Measurements from ENCODE around the gene SH3PXD2A. TPM values are rescaled to one million over a fixed set of nuclear protein-coding genes. Genes with fewer than 3 reads are reported as not detected.
A peak's percentile ranks its signal among the peaks of the same experiment; 100 is the strongest.

Gene SH3PXD2A
- total RNA-seq, 1 donor from 2014 or later = 38.6 TPM

GRCh38 chr10:103843045-103843444 is 12.3 kb downstream of the SH3PXD2A start:
- peaks cover 4% of the 10 kb centered on the region for H3K36me3 Mint-ChIP-seq
- H3K4me3 Mint-ChIP-seq = no peak overlapping the region
- no peak for TF ChIP-seq CTCF (conservative IDR thresholded peaks at IDR 0.05)
- peaks cover 4% of the 10 kb centered on the region for H3K27me3 Mint-ChIP-seq
- H3K27ac Mint-ChIP-seq = no peak overlapping the region
- no peak for DNase-seq (ENCODE audit: extremely low spot score, unreplicated experiment)
- no peaks in the 10 kb centered on the region for H3K9me3 Mint-ChIP-seq
- H3K4me1 Mint-ChIP-seq (ENCODE audit: unreplicated experiment) = peaks cover 50% of the 10 kb centered on the region

- no peak for DNase-seq (ENCODE audit: extremely low spot score, unreplicated experiment)
- TF ChIP-seq CTCF (conservative IDR thresholded peaks at IDR 0.05) = no peak
- Mint-ChIP-seq H3K27ac (no peak overlapping the region), H3K27me3 (peaks cover 4% of the 10 kb centered on the region), H3K36me3 (peaks cover 4% of the 10 kb centered on the region), H3K9me3 (no peaks in the 10 kb centered on the region), H3K4me1 (ENCODE audit: unreplicated experiment) (peaks cover 50% of the 10 kb centered on the region), H3K4me3 (no peak overlapping the region)
Observed at GRCh38 chr10:103842605-103843004, 12.8 kb downstream of the SH3PXD2A start.

- Mint-ChIP-seq H3K4me1 (ENCODE audit: unreplicated experiment) (peaks cover 54% of the 10 kb centered on the region), H3K9me3 (no peaks in the 10 kb centered on the region), H3K27me3 (peaks cover 4% of the 10 kb centered on the region), H3K27ac (no peak overlapping the region), H3K36me3 (peaks cover 3% of the 10 kb centered on the region), H3K4me3 (no peak overlapping the region)
- no peak for TF ChIP-seq CTCF (conservative IDR thresholded peaks at IDR 0.05)
- DNase-seq (ENCODE audit: extremely low spot score, unreplicated experiment) = no peak
Observed at GRCh38 chr10:103841519-103841918, 13.9 kb downstream of the SH3PXD2A start.

- Mint-ChIP-seq H3K4me3 (peak overlapping the region; percentile 32), H3K36me3 (peaks cover 6% of the 10 kb centered on the region), H3K4me1 (ENCODE audit: unreplicated experiment) (peaks cover 54% of the 10 kb centered on the region), H3K9me3 (no peaks in the 10 kb centered on the region), H3K27ac (peak overlapping the region; percentile 33), H3K27me3 (peaks cover 4% of the 10 kb centered on the region)
- no peak for DNase-seq (ENCODE audit: extremely low spot score, unreplicated experiment)
- no peak for TF ChIP-seq CTCF (conservative IDR thresholded peaks at IDR 0.05)
Observed at GRCh38 chr10:103840740-103841070, 14.7 kb downstream of the SH3PXD2A start.

- peak overlapping the region; percentile 33 for H3K27ac Mint-ChIP-seq
- H3K36me3 Mint-ChIP-seq = peaks cover 6% of the 10 kb centered on the region
- H3K27me3 Mint-ChIP-seq = peaks cover 4% of the 10 kb centered on the region
- H3K4me3 Mint-ChIP-seq = peak overlapping the region; percentile 32
- peaks cover 54% of the 10 kb centered on the region for H3K4me1 Mint-ChIP-seq (ENCODE audit: unreplicated experiment)
- H3K9me3 Mint-ChIP-seq = no peaks in the 10 kb centered on the region
- DNase-seq (ENCODE audit: extremely low spot score, unreplicated experiment) = no peak
- TF ChIP-seq CTCF (conservative IDR thresholded peaks at IDR 0.05) = no peak
Observed at GRCh38 chr10:103839872-103840739, 15.3 kb downstream of the SH3PXD2A start.

Measured in type B pancreatic cell (in vitro differentiated cells).